SK-N-SH treated with all-trans-retinoic acid at 6 μM for 48 hours (cell line): ENCODE measurements around the gene RGS13.

Experiments
- ATAC-seq: fragments of 200-7000 bp; cut with Tn5 transposase; 3 replicates; pipeline ENCODE4 v1.9.1; 2020; ENCODE audit warnings: mild to moderate bottlenecking, moderate library complexity
- ARNTL ChIP-seq: fragments of 450-650 bp; formaldehyde crosslinking; IDR thresholded peaks from 2 replicates; pipeline ENCODE4 v1.5.0; 2020; ENCODE audit warnings: low read depth, mild to moderate bottlenecking, moderate library complexity, borderline replicate concordance
- BACH2 ChIP-seq: fragments of 250-450 bp; sonication (Bioruptor Pico); IDR thresholded peaks from 2 replicates; pipeline ENCODE4 v1.9.0; 2021; ENCODE audit warnings: mild to moderate bottlenecking, borderline replicate concordance
- CSDC2 ChIP-seq: fragments of 250-450 bp; sonication (Bioruptor Pico); IDR thresholded peaks from 2 replicates; pipeline ENCODE4 v1.5.0; 2020; ENCODE audit warnings: mild to moderate bottlenecking, moderate library complexity
- CSRNP3 ChIP-seq: fragments of 250-450 bp; sonication (Bioruptor Pico); IDR thresholded peaks from 2 replicates; pipeline ENCODE4 v1.5.1; 2021; ENCODE audit warnings: mild to moderate bottlenecking, moderate library complexity
- GLIS3 ChIP-seq: fragments of 250-450 bp; sonication (Bioruptor Pico); IDR thresholded peaks from 2 replicates; pipeline ENCODE4 v1.5.0; 2020; ENCODE audit warnings: mild to moderate bottlenecking, moderate library complexity
- ISL1 ChIP-seq: fragments of 250-450 bp; sonication (Bioruptor Pico); IDR thresholded peaks from 2 replicates; pipeline ENCODE4 v2.1.2; 2022; ENCODE audit warnings: mild to moderate bottlenecking, moderate library complexity
- OSR1 ChIP-seq: fragments of 250-450 bp; sonication (Bioruptor Pico); IDR thresholded peaks from 2 replicates; pipeline ENCODE4 v1.8.0; 2022; ENCODE audit warnings: moderate library complexity, mild to moderate bottlenecking, inconsistent platforms
- PATZ1 ChIP-seq: fragments of 250-450 bp; sonication (Bioruptor Pico); IDR thresholded peaks from 2 replicates; pipeline ENCODE4 v1.8.0; 2020; ENCODE audit warnings: mild to moderate bottlenecking, moderate library complexity, borderline replicate concordance
- PPARA ChIP-seq: fragments of 250-450 bp; sonication (Bioruptor Pico); IDR thresholded peaks from 2 replicates; pipeline ENCODE4 v1.5.0; 2020; ENCODE audit warnings: mild to moderate bottlenecking, borderline replicate concordance
- SNAI2 ChIP-seq: fragments of 250-450 bp; sonication (Bioruptor Pico); IDR thresholded peaks from 2 replicates; pipeline ENCODE4 v1.5.0; 2020; ENCODE audit warnings: mild to moderate bottlenecking, moderate library complexity
- TCF4 ChIP-seq: fragments of 250-450 bp; sonication (Bioruptor Pico); IDR thresholded peaks from 2 replicates; pipeline ENCODE4 v1.8.0; 2021; ENCODE audit warnings: mild to moderate bottlenecking, moderate library complexity, borderline replicate concordance
- TSHZ2 ChIP-seq: fragments of 250-450 bp; sonication (Bioruptor Pico); IDR thresholded peaks from 2 replicates; pipeline ENCODE4 v1.5.0; 2020; ENCODE audit warnings: mild to moderate bottlenecking, moderate library complexity
- ZFP3 ChIP-seq: fragments of 250-450 bp; sonication (Bioruptor Pico); IDR thresholded peaks from 2 replicates; pipeline ENCODE4 v1.5.0; 2020; ENCODE audit warnings: mild to moderate bottlenecking, moderate library complexity
- ZFP30 ChIP-seq: fragments of 450-650 bp; formaldehyde crosslinking; IDR thresholded peaks from 2 replicates; pipeline ENCODE4 v1.5.0; 2022; ENCODE audit warnings: mild to moderate bottlenecking, moderate library complexity
- ZNF565 ChIP-seq: fragments of 450-650 bp; formaldehyde crosslinking; conservative IDR thresholded peaks from 2 replicates; pipeline ENCODE4 v1.5.0; 2020; ENCODE audit warnings: low read depth, mild to moderate bottlenecking, moderate library complexity
- ZNF70 ChIP-seq: fragments of 450-650 bp; formaldehyde crosslinking; IDR thresholded peaks from 2 replicates; pipeline ENCODE4 v1.5.0; 2020; ENCODE audit warnings: mild to moderate bottlenecking, moderate library complexity
- ZNF8 ChIP-seq: fragments of 450-650 bp; formaldehyde crosslinking; IDR thresholded peaks from 2 replicates; pipeline ENCODE4 v1.5.0; 2020; ENCODE audit warnings: mild to moderate bottlenecking, moderate library complexity
- TF ChIP-seq, protein P1 (sequence below): fragments of 250-450 bp; sonication (Bioruptor Pico); IDR thresholded peaks from 2 replicates; pipeline ENCODE4 v1.5.1; 2020; ENCODE audit warnings: low read depth, mild to moderate bottlenecking, moderate library complexity
- TF ChIP-seq, protein P2 (sequence below): fragments of 250-450 bp; sonication (Bioruptor Pico); IDR thresholded peaks from 2 replicates; pipeline ENCODE4 v1.8.0; 2021; ENCODE audit warnings: low read depth, mild to moderate bottlenecking, moderate library complexity, borderline replicate concordance

The RGS13 gene

GRCh38 chr1:192615055-192615454 lies 20.9 kb upstream of the RGS13 start:
- TF ChIP-seq, protein P1, sequence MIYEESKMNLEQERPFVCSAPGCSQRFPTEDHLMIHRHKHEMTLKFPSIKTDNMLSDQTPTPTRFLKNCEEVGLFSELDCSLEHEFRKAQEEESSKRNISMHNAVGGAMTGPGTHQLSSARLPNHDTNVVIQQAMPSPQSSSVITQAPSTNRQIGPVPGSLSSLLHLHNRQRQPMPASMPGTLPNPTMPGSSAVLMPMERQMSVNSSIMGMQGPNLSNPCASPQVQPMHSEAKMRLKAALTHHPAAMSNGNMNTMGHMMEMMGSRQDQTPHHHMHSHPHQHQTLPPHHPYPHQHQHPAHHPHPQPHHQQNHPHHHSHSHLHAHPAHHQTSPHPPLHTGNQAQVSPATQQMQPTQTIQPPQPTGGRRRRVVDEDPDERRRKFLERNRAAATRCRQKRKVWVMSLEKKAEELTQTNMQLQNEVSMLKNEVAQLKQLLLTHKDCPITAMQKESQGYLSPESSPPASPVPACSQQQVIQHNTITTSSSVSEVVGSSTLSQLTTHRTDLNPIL (CRISPR knock-in tag) = no peak
- TF ChIP-seq ZNF70 (CRISPR knock-in tag) = no peak
- TF ChIP-seq CSRNP3 = no peak
- TF ChIP-seq ZFP30 = no peak
- TF ChIP-seq ISL1 (CRISPR knock-in tag) = no peak
- ATAC-seq = no peak

DNA sequence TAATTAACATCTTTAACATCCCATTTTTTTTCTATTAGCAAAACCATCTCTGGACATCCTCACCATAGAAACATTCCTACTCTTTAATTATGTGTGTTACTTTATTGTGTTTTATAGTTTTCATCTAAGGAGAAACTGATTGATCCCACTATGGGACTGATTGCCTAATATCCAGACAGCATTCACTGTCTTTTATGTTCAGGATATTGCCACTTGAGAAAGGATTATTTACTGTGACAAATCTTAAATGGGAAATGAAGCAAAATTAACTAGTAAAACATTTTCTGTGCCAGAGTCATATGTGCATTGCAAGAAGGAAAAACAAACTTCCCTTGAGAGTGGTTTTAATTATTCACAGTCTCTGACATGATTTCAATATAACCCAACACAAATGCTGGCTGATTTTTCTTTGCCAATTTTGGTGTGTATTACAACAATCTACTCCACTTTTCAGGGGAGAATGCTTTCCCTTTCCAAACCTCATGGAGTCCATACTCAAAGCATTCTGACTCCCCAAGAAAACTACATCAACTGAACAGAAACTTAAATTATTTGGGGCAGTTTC lies 15.8 kb upstream of the RGS13 start:
- ATAC-seq = no peak
- no peak for TF ChIP-seq ZNF8 (CRISPR knock-in tag)
- TF ChIP-seq ZFP3 = no peak
- TF ChIP-seq OSR1 (CRISPR knock-in tag) = no peak

- TF ChIP-seq BACH2 (CRISPR knock-in tag) (no peak), OSR1 (CRISPR knock-in tag) (no peak), PATZ1 (CRISPR knock-in tag) (no peak), ZNF70 (CRISPR knock-in tag) (no peak), ZNF8 (CRISPR knock-in tag) (no peak)
- TF ChIP-seq, protein P1 (CRISPR knock-in tag) = no peak
- ATAC-seq = no peak
Observed at GRCh38 chr1:192626366-192627179, 9.4 kb upstream of the RGS13 start.

DNA sequence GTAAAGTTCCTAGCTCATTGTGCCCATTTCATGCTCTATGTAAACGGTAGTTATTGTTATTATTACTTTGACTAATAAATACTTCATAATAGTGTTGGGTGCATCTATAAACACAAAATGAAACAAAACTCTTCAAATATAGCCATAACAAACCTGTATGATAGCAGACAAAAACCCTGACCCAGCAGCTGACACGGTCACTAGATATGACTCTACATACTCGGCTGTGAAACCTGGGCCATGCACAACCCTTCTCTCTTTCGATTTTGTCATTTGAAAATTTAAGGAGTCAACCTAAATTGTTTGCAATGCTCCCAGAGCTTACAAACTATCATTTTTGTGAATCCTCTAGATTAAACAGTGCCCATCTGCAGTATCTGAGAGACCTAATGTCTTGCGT lies 8.0 kb upstream of the RGS13 start:
- no peak for TF ChIP-seq ARNTL
- no peak for TF ChIP-seq ZNF70 (CRISPR knock-in tag)
- TF ChIP-seq, protein P2, sequence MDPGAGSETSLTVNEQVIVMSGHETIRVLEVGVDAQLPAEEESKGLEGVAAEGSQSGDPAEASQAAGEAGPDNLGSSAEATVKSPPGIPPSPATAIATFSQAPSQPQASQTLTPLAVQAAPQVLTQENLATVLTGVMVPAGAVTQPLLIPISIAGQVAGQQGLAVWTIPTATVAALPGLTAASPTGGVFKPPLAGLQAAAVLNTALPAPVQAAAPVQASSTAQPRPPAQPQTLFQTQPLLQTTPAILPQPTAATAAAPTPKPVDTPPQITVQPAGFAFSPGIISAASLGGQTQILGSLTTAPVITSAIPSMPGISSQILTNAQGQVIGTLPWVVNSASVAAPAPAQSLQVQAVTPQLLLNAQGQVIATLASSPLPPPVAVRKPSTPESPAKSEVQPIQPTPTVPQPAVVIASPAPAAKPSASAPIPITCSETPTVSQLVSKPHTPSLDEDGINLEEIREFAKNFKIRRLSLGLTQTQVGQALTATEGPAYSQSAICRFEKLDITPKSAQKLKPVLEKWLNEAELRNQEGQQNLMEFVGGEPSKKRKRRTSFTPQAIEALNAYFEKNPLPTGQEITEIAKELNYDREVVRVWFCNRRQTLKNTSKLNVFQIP = no peak
- TF ChIP-seq CSDC2 = no peak
- no peak for TF ChIP-seq ISL1 (CRISPR knock-in tag)
- no peak for TF ChIP-seq TCF4 (CRISPR knock-in tag)
- no peak for TF ChIP-seq ZFP3
- TF ChIP-seq TSHZ2 (CRISPR knock-in tag) = no peak
- no peak for TF ChIP-seq BACH2 (CRISPR knock-in tag)
- no peak for TF ChIP-seq ZNF565
- TF ChIP-seq SNAI2 (CRISPR knock-in tag) = no peak
- TF ChIP-seq PPARA = no peak
- no peak for TF ChIP-seq GLIS3 (CRISPR knock-in tag)

More for the DNA sequence above, 8.0 kb upstream of the RGS13 start:
- no peak for ATAC-seq
